ENCODE measurements around the gene SLC4A4.

DNA sequence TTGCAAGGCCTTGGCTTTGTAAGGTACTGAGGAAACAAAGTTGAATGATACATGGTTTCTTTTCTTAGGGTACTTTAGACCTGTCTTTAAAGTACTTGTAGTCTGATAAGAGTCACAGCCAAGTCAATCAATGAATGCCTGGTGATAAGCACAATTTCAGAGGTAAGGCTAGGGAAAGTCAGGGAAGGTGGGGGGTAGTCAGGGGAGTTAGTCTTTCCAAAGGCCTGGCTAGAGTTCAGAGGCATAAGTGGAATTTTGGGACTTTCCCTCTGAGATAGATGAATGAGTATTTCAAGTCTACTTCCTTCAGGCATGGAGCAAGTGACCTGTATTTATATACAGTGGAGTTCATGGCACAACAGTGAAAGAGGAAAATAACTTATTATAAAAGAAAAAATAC is 78.3 kb downstream of the SLC4A4 start:
- TF ChIP-seq, protein P1, sequence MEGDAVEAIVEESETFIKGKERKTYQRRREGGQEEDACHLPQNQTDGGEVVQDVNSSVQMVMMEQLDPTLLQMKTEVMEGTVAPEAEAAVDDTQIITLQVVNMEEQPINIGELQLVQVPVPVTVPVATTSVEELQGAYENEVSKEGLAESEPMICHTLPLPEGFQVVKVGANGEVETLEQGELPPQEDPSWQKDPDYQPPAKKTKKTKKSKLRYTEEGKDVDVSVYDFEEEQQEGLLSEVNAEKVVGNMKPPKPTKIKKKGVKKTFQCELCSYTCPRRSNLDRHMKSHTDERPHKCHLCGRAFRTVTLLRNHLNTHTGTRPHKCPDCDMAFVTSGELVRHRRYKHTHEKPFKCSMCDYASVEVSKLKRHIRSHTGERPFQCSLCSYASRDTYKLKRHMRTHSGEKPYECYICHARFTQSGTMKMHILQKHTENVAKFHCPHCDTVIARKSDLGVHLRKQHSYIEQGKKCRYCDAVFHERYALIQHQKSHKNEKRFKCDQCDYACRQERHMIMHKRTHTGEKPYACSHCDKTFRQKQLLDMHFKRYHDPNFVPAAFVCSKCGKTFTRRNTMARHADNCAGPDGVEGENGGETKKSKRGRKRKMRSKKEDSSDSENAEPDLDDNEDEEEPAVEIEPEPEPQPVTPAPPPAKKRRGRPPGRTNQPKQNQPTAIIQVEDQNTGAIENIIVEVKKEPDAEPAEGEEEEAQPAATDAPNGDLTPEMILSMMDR (conservative IDR thresholded peaks at IDR 0.05 in 1 of 2, IDR thresholded peaks at IDR 0.05 in 1 of 2; ENCODE audit: low read depth in 1 of 2, low read length in 2 of 2): no peak
- TF ChIP-seq EZH2 (IDR thresholded peaks at IDR 0.05; ENCODE audit: low read length, missing control alignments): no peak

All from fibroblast of lung (primary cell).